Skeletal muscle tissue (tissue), 4 donors: Measurements from ENCODE around the gene LSM3. TPM values are rescaled to one million over a fixed set of nuclear protein-coding genes. Genes with fewer than 3 reads are reported as not detected.
"Not testable (repeated sequence)": the region's sequence is repeated elsewhere in the genome, so short reads cannot be mapped to it uniquely, and the experiment has no call there.

Experiments used
- H3K27ac ChIP-seq: one replicate; pipeline ENCODE4 v1.7.0; 2013; ENCODE audit warnings: mild to moderate bottlenecking, low read depth, low read length, inconsistent platforms
- H3K27me3 ChIP-seq, 3 donors: one replicate each; pipeline ENCODE4 v1.7.0; 2013; ENCODE audit warnings: low read length in 3 of 3; ENCODE audit not compliant: control insufficient read depth in 3 of 3, insufficient read depth in 3 of 3
- H3K36me3 ChIP-seq, 3 donors: one replicate each; pipeline ENCODE4 v1.7.0; 2013; ENCODE audit warnings: low read length in 3 of 3; ENCODE audit not compliant: control insufficient read depth in 3 of 3, insufficient read depth in 3 of 3
- H3K4me1 ChIP-seq, 3 donors: one replicate each; pipeline ENCODE4 v1.7.0; 2013; ENCODE audit warnings: low read length in 3 of 3, mild to moderate bottlenecking in 3 of 3; ENCODE audit not compliant: control insufficient read depth in 3 of 3, insufficient read depth in 3 of 3
- H3K4me3 ChIP-seq, 3 donors: one replicate each; pipeline ENCODE4 v1.7.0; 2013; ENCODE audit warnings: low read length in 3 of 3
- H3K9ac ChIP-seq, 3 donors: one replicate each; pipeline ENCODE4 v1.7.0; 2013; ENCODE audit warnings: low read length in 3 of 3, mild to moderate bottlenecking in 3 of 3, moderate library complexity in 2 of 3, low read depth in 1 of 3
- H3K9me3 ChIP-seq, 3 donors: one replicate each; pipeline ENCODE4 v1.7.0; 2013; ENCODE audit warnings: low read length in 3 of 3; ENCODE audit not compliant: control insufficient read depth in 3 of 3
- total RNA-seq: library from RNA; depleted of rRNA; stranded (reverse); fragments of >200 nt; gene quantifications from one replicate; pipeline ENCODE4 v1.2.3, GENCODE V29; 2014
- donor health status: Osteomylitis.

The LSM3 gene
- total RNA-seq, 1 donor from 2014 or later, result 14.6 TPM

DNA sequence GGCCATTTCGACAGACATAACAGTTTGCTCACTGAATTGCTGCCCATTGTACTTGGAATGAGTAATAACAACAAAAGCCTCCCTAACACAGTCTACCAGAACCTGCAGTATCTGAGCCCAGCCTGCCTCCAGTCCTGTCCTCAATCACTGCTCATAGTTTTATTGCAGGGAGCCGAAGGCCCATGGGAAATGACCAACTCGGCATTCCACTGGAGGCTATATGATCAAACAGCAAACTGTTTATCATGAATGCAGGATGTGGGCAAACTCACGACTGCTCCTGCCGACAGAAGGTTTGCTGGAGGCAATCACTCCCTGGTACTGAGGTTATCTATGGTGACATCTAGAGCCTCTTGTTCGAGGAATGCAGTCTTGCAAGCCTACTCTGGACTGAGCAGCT lies 46.3 kb downstream of the LSM3 start:
- H3K27me3 ChIP-seq, result no peaks in the 10 kb centered on the region
- no peak overlapping the region for H3K9ac ChIP-seq
- no peak overlapping the region for H3K27ac ChIP-seq
- H3K9me3 ChIP-seq, result peaks cover 0 to 2% (median 0%) of the 10 kb centered on the region in 3 donors
- H3K4me1 ChIP-seq, result no peaks in the 10 kb centered on the region
- no peak overlapping the region for H3K4me3 ChIP-seq
- no peaks in the 10 kb centered on the region for H3K36me3 ChIP-seq

DNA sequence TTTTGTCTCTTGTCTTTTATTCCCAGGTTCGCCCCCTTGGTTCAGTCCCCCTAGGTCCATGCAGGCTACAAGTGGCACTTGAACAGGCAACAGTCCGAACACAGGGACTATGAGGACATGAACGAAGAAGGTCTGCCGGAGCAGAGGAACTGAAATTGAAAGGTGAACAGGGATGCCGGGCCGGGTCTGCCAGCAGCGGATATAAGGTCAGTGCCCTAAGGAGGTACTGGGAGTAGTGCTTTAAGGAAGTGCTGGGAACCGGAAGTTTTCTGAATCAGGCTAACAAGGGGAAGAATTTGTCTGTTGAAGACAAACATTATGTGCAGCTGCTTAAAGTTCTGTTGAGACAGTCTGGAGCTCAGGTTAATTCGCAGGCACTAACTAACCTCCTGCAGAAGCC lies 46.8 kb downstream of the LSM3 start:
- Histone ChIP-seq H3K27ac (no peak overlapping the region), H3K9me3 (peaks cover 0 to 2% (median 0%) of the 10 kb centered on the region in 3 donors), H3K36me3 (no peaks in the 10 kb centered on the region), H3K4me3 (no peak overlapping the region), H3K9ac (no peak overlapping the region), H3K4me1 (no peaks in the 10 kb centered on the region), H3K27me3 (no peaks in the 10 kb centered on the region)

DNA sequence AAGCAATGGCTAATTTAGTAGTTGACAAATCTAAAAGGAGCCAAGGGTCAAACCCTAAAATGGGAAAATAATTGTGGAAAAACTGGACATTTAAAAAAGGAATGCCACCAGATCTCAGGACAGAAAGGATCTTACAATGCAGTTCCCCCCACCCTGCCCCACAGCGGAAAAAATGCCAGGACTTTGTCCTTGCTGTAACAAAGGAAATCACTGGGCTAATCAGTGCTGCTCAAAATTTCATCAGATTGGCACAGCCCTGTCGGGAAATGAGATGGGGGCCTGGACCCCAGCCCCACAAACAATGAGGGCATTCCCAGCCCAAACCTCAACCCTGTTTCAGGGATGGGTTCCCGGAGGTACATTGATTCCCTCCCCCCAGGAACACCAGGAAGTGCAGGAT lies 47.7 kb downstream of the LSM3 start:
- H3K27me3 ChIP-seq, result not testable (repeated sequence)

DNA sequence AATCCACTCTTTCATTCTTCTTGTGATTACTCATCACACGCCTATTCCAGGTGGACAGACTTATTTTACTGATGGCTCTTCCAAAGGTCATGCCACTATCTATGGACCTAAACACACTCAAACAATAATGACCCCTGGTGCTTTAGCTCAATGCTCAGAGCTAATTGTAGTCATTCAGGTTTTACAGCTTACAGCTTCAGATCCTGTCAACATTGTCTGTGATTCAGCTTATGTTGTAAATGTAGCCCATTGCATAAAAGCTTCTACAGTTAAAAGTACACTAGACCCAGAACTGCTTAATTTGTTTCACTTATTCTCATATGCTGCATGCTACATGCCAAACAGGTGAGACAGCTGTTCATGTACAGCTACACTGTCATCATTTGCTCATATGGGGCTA lies 49.2 kb downstream of the LSM3 start:
- no peaks in the 10 kb centered on the region for H3K4me1 ChIP-seq
- no peaks in the 10 kb centered on the region for H3K36me3 ChIP-seq
- H3K27ac ChIP-seq, result no peak overlapping the region
- H3K9ac ChIP-seq, result no peak overlapping the region
- no peak overlapping the region for H3K4me3 ChIP-seq
- peaks cover 0 to 2% (median 0%) of the 10 kb centered on the region in 3 donors for H3K27me3 ChIP-seq
- no peaks in the 10 kb centered on the region for H3K9me3 ChIP-seq

More for the DNA sequence above, 47.7 kb downstream of the LSM3 start:
- not testable (repeated sequence) for H3K27ac ChIP-seq, H3K4me3 ChIP-seq, H3K9me3 ChIP-seq, H3K4me1 ChIP-seq, H3K9ac ChIP-seq, H3K36me3 ChIP-seq

DNA sequence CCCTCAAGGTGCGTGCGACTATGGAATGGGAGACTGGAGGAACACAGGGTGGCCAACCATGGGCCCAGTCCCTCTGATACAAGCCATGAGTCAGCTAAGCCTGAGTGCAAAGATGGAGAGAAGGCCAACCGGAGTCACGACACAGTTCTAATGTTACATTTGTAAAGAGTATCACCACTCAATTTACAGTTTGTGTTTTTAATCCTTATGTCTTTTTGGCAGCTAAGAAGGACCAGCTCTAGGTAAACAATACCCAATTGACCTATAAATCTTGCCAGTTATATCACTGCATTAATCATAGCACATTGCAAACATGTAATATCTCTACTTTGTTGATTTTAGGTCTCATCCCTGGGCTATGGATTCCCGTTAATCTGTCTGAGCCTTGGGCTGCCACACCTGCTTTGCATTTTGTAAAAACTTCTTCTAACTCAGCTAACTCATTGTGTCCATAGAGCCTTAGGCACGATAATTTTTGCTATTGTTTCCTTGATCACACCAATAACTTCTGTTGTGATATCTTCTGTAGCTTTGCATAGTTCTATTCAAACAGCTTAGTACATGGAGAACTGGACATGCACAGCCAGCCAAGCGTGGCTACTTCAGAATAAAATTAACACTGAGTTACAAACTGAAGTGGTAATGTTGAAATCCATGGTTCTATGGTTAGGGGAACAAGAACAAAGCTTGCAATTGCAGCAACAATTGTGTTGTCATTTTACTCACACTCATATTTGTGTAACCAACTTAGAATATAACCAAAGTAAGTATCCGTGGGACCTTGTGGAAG lies 50.3 kb downstream of the LSM3 start:
- H3K27me3 ChIP-seq, result peaks cover 0 to 2% (median 0%) of the 10 kb centered on the region in 3 donors
- no peak overlapping the region for H3K27ac ChIP-seq
- H3K4me3 ChIP-seq, result no peak overlapping the region
- peaks cover 0 to 4% (median 0%) of the 10 kb centered on the region in 3 donors for H3K9me3 ChIP-seq
- H3K36me3 ChIP-seq, result no peaks in the 10 kb centered on the region
- H3K4me1 ChIP-seq, result no peaks in the 10 kb centered on the region
- no peak overlapping the region for H3K9ac ChIP-seq

DNA sequence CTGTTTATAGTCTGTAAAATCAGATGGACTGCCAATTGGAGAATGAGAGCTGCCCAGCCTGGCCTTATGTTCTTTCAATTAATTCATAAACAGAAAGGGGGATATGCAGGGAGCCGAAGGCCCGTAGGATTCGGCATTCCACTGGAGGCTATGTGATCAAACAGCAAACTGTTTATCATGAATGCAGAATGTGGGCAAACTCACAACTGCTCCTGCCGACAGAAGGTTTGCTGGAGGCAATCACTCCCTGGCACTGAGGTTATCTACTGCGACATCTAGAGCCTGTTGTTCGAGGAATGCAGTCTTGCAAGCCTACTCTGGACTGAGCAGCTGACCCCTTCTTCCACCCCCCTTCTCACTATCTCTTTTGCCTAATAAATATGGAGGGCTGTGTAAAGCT lies 51.1 kb downstream of the LSM3 start:
- not testable (repeated sequence) for H3K9ac ChIP-seq, H3K27ac ChIP-seq, H3K4me3 ChIP-seq, H3K27me3 ChIP-seq, H3K9me3 ChIP-seq, H3K36me3 ChIP-seq, H3K4me1 ChIP-seq

DNA sequence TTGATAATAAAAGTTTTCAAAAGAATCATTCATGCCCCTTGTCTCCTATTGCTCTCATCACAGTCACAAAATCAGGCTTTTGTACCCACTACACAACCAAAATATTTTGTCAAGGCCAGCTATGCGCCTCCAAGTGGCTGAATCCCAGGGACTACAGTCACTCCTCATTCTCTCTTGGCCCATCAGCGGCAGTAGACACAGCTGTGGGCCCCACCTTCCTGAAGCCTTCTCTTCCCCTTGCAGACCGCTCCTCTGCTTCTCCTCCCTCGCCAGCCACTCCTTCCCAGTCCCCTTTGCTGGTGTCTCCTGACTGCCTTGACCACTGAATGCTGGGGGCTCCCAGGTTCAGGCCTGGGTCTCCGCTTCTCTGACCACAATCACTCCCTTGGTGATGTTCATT lies 52.1 kb downstream of the LSM3 start:
- Histone ChIP-seq H3K27me3 (peaks cover 0 to 7% (median 0%) of the 10 kb centered on the region in 3 donors), H3K27ac (no peak overlapping the region), H3K9ac (no peak overlapping the region), H3K36me3 (no peaks in the 10 kb centered on the region), H3K4me3 (no peak overlapping the region), H3K4me1 (peaks cover 0 to 2% (median 0%) of the 10 kb centered on the region in 3 donors), H3K9me3 (peaks cover 0 to 4% (median 0%) of the 10 kb centered on the region in 3 donors)

DNA sequence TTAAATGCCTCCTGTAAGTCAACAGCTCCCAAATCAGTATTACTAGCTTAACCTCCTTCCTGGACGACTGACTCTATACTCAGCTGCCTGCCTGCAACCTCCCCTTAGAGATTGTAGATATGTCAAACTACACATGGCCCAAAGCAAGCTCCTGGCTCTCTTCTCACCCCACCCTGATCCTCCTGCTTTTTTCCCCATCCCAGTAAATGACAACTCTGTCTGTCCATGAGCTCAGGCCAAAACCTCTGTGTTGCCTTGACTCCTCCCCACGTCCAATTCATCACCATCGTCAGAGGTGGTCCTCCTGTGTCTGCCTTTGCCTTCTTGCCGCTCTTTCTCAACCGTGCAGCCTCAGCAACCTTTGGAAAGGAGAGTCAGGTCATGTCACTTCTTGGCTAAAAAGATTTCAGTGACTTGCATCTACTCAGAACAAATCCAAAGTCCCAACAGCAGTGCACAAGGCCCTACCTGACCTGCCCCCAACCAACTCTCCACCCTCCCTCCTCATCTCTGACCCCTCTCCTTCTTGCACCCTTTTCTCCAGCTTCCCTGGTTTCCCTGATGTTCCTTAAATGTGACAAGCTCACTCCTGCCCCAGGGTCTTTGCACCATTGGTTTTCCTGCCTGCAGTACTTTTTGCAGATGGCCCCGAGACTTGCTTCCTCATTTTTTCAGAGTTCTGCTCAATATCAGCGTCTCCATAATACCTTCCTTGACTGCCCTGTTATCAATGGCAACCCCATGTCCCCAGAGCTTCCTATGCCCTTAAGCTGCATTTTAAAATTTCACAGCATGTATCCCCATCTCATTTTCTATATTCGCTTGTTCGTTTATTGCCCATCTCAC lies 52.8 kb downstream of the LSM3 start:
- Histone ChIP-seq H3K36me3 (no peaks in the 10 kb centered on the region), H3K9me3 (peaks cover 0 to 4% (median 0%) of the 10 kb centered on the region in 3 donors), H3K4me3 (no peak overlapping the region), H3K27ac (no peak overlapping the region), H3K27me3 (peaks cover 0 to 9% (median 0%) of the 10 kb centered on the region in 3 donors), H3K4me1 (peaks cover 0 to 2% (median 0%) of the 10 kb centered on the region in 3 donors), H3K9ac (no peak overlapping the region)

DNA sequence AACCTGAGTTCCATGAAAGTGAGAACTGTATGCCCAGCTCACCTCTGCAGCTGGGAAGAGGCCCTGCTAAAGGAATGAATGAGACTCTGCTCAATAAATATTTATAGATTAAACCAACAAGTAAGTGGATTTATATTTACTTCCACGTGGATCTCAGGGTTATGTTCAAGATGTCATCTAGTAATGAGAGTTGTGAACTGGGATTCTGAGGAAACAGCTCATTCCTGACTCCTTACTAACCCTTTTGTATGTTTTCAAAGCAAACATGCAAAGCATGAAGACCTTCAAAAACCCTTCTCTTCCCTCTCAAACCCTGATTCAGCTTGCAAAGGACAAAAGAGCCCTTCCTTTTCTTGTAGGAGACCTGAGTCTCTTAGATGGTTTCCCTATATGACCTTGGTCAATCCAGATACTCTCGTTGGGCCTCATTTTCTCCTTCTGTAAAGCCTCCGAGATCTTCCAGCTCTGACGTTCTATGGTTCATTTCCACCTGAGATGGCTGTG lies 53.4 kb downstream of the LSM3 start:
- H3K4me3 ChIP-seq, result no peak overlapping the region
- no peak overlapping the region for H3K9ac ChIP-seq
- peaks cover 0 to 2% (median under 1%) of the 10 kb centered on the region in 3 donors for H3K4me1 ChIP-seq
- no peak overlapping the region for H3K27ac ChIP-seq
- H3K27me3 ChIP-seq, result peaks cover 0 to 9% (median 0%) of the 10 kb centered on the region in 3 donors
- H3K36me3 ChIP-seq, result no peaks in the 10 kb centered on the region
- peaks cover 0 to 4% (median 0%) of the 10 kb centered on the region in 3 donors for H3K9me3 ChIP-seq
